GM18526 (cell line): ENCODE data around the gene PPIL1.

ENCODE experiments used
- POLR2A ChIP-seq: IDR thresholded peaks from 3 replicates; pipeline ENCODE4 v1.6.1; 2011; ENCODE audit not compliant: insufficient read length; ENCODE audit errors: extremely low read depth

The PPIL1 gene

GRCh38 chr6:36821581-36822335 lies 52.8 kb downstream of the PPIL1 start:
- TF ChIP-seq POLR2A: no peak

GRCh38 chr6:36820700-36821580 lies 53.7 kb downstream of the PPIL1 start:
- no peak for TF ChIP-seq POLR2A

GRCh38 chr6:36818756-36819155 lies 55.8 kb downstream of the PPIL1 start:
- TF ChIP-seq POLR2A: no peak

- TF ChIP-seq POLR2A: no peak
Measured at GRCh38 chr6:36817847-36818246, 56.8 kb downstream of the PPIL1 start.

GRCh38 chr6:36817176-36817817 lies 57.3 kb downstream of the PPIL1 start:
- TF ChIP-seq POLR2A: no peak

- TF ChIP-seq POLR2A: no peak
Measured at GRCh38 chr6:36815962-36816735, 58.5 kb downstream of the PPIL1 start.

GRCh38 chr6:36814249-36814648 lies 60.4 kb downstream of the PPIL1 start:
- TF ChIP-seq POLR2A: no peak

GRCh38 chr6:36813526-36813925 lies 61.1 kb downstream of the PPIL1 start:
- no peak for TF ChIP-seq POLR2A

GRCh38 chr6:36809941-36810803 lies 64.4 kb downstream of the PPIL1 start:
- no peak for TF ChIP-seq POLR2A

GRCh38 chr6:36809156-36809555 lies 65.4 kb downstream of the PPIL1 start:
- TF ChIP-seq POLR2A: no peak

- no peak for TF ChIP-seq POLR2A
Measured at GRCh38 chr6:36808634-36809033, 66.0 kb downstream of the PPIL1 start.

GRCh38 chr6:36807750-36808149 lies 66.9 kb downstream of the PPIL1 start:
- no peak for TF ChIP-seq POLR2A

GRCh38 chr6:36807143-36807542 lies 67.5 kb downstream of the PPIL1 start:
- no peak for TF ChIP-seq POLR2A

- TF ChIP-seq POLR2A: no peak
Measured at GRCh38 chr6:36805917-36806316, 68.7 kb downstream of the PPIL1 start.
